Liver (tissue), 3 donors: ENCODE measurements around the gene PROZ.

ENCODE experiments used
- ATF3 ChIP-seq: IDR thresholded peaks from 2 replicates; pipeline ENCODE4 v1.6.1; 2016; ENCODE audit warnings: antibody characterized with exemption
- EGR1 ChIP-seq, 2 donors: IDR thresholded peaks; 2 replicates each; pipeline ENCODE4 v1.6.1; 2016 to 2018; ENCODE audit warnings: antibody characterized with exemption in 2 of 2, low read depth in 2 of 2
- GABPA ChIP-seq, 2 donors: IDR thresholded peaks in 1 of 2; conservative IDR thresholded peaks in 1 of 2; 2 replicates each; pipeline ENCODE4 v1.6.1; 2016; ENCODE audit warnings: antibody characterized with exemption in 2 of 2, mild to moderate bottlenecking in 1 of 2, moderate library complexity in 1 of 2
- JUND ChIP-seq, 2 donors: IDR thresholded peaks; 2 replicates each; pipeline ENCODE4 v1.6.1; 2016; ENCODE audit warnings: antibody characterized with exemption in 2 of 2
- RAD21 ChIP-seq, 2 donors: IDR thresholded peaks; 2 replicates each; pipeline ENCODE4 v1.6.1; 2016; ENCODE audit warnings: antibody characterized with exemption in 2 of 2, mild to moderate bottlenecking in 2 of 2
- REST ChIP-seq: IDR thresholded peaks from 2 replicates; pipeline ENCODE4 v1.6.1; 2016; ENCODE audit warnings: antibody characterized with exemption, mild to moderate bottlenecking
- TAF1 ChIP-seq: conservative IDR thresholded peaks from 2 replicates; pipeline ENCODE4 v1.6.1; 2016; ENCODE audit warnings: antibody characterized with exemption, mild to moderate bottlenecking
- YY1 ChIP-seq: IDR thresholded peaks from 2 replicates; pipeline ENCODE4 v1.6.1; 2016; ENCODE audit warnings: antibody characterized with exemption, mild to moderate bottlenecking
- ZBTB33 ChIP-seq: IDR thresholded peaks from 2 replicates; pipeline ENCODE4 v1.6.1; 2016; ENCODE audit warnings: antibody characterized with exemption
- TF ChIP-seq, protein P1 (sequence below): fragments of 150-350 bp; IDR thresholded peaks from 2 replicates; pipeline ENCODE4 v1.5.1; 2017; ENCODE audit warnings: improper control_type of control experiment, low read depth, low read length; ENCODE audit not compliant: missing input control
- TF ChIP-seq, protein P2 (sequence below): IDR thresholded peaks from 2 replicates; pipeline ENCODE4 v1.6.1; 2016; ENCODE audit warnings: antibody characterized with exemption
- donor health status: healthy.
- donor health status: healthy.

- TF ChIP-seq, protein P1, sequence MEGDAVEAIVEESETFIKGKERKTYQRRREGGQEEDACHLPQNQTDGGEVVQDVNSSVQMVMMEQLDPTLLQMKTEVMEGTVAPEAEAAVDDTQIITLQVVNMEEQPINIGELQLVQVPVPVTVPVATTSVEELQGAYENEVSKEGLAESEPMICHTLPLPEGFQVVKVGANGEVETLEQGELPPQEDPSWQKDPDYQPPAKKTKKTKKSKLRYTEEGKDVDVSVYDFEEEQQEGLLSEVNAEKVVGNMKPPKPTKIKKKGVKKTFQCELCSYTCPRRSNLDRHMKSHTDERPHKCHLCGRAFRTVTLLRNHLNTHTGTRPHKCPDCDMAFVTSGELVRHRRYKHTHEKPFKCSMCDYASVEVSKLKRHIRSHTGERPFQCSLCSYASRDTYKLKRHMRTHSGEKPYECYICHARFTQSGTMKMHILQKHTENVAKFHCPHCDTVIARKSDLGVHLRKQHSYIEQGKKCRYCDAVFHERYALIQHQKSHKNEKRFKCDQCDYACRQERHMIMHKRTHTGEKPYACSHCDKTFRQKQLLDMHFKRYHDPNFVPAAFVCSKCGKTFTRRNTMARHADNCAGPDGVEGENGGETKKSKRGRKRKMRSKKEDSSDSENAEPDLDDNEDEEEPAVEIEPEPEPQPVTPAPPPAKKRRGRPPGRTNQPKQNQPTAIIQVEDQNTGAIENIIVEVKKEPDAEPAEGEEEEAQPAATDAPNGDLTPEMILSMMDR, result no peak
- no peak for TF ChIP-seq TAF1
- TF ChIP-seq GABPA (IDR thresholded peaks at IDR 0.05 in 1 of 2, conservative IDR thresholded peaks at IDR 0.05 in 1 of 2), result no peak
- no peak for TF ChIP-seq JUND (IDR thresholded peaks at IDR 0.05)
- TF ChIP-seq YY1, result no peak
- no peak for TF ChIP-seq EGR1 (IDR thresholded peaks at IDR 0.05; ENCODE audit: low read depth in 2 of 2)
- no peak for TF ChIP-seq REST
- no peak for TF ChIP-seq ATF3
- no peak for TF ChIP-seq RAD21 (IDR thresholded peaks at IDR 0.05)
- no peak for TF ChIP-seq ZBTB33
- TF ChIP-seq, protein P2, sequence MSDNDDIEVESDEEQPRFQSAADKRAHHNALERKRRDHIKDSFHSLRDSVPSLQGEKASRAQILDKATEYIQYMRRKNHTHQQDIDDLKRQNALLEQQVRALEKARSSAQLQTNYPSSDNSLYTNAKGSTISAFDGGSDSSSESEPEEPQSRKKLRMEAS, result no peak
These were observed 45.9 kb downstream of the PROZ start for GRCh38 chr13:113204378-113204734.
